GM12878 (cell line): ENCODE measurements around the gene DTX2. TPM values are rescaled to one million over a fixed set of nuclear protein-coding genes. Genes with fewer than 3 reads are reported as not detected.
"Not testable (repeated sequence)": the region's sequence is repeated elsewhere in the genome, so short reads cannot be mapped to it uniquely, and the experiment has no call there.

Experiments
- ATAC-seq: fragments of 200-7000 bp; cut with Tn5 transposase; 3 replicates; pipeline ENCODE4 v1.9.1; 2020; ENCODE audit warnings: mild to moderate bottlenecking, moderate library complexity
- Bru-seq: library from RNA; stranded (reverse); fragments of 400-500 nt; gene quantifications from one replicate; lab custom pipeline; 2021; lab: Mats Ljungman, UMichigan
- BruChase-seq, 2 experiments: library from RNA; stranded (reverse); fragments of 400-500 nt; gene quantifications; one replicate each; lab custom pipeline; 2021; lab: Mats Ljungman, UMichigan
- BruUV-seq: library from RNA; stranded (reverse); fragments of 400-500 nt; replicated peaks from 2 replicates; lab custom pipeline; 2021; lab: Mats Ljungman, UMichigan
- CTCF ChIA-PET: fragments of 300-600 bp; sonication (Branson Sonifier 250); formaldehyde crosslinking; extraction: SDS; loops from one replicate; lab custom pipeline; 2021; ENCODE audit warnings: inconsistent platforms; lab: Yijun Ruan, JAX
- POLR2A ChIA-PET: fragments of 350-600 bp; formaldehyde crosslinking; extraction: SDS; loops from one replicate; lab custom pipeline; 2021; ENCODE audit warnings: inconsistent platforms; lab: Charles Lee
- RAD21 ChIA-PET: fragments of 300-600 bp; sonication (Branson Sonifier 250); formaldehyde crosslinking; loops from one replicate; lab custom pipeline; 2023; ENCODE audit warnings: antibody characterized with exemption; ENCODE audit not compliant: unreplicated experiment; lab: Charles Lee
- SMC1A ChIA-PET: fragments of 300-600 bp; sonication (Branson Sonifier 250); formaldehyde crosslinking; loops from one replicate; lab custom pipeline; 2023; ENCODE audit not compliant: unreplicated experiment, uncharacterized antibody; lab: Charles Lee
- DNase-seq: peaks from one replicate; pipeline ENCODE4 v3.0.0-alpha.2; 2011; ENCODE audit warnings: low read depth, low spot score
- FAIRE-seq: peaks from 3 replicates; lab custom pipeline; 2011; peaks lifted over from hg19 to GRCh38; lab: Jason Lieb, UNC
- H2AFZ ChIP-seq: 2 replicates; pipeline ENCODE4 v1.6.0; 2011; ENCODE audit warnings: low read depth, low read length, control low read depth; ENCODE audit not compliant: control insufficient read depth
- H3K27ac ChIP-seq: 2 replicates; pipeline ENCODE4 v1.5.1; 2011; ENCODE audit warnings: control low read depth; ENCODE audit not compliant: control insufficient read depth, insufficient read depth
- H3K27me3 ChIP-seq, 2 experiments: replicated peaks in 1 of 2; 2 replicates each; pipeline versions ENCODE4 v1.6.0 to v1.6.1; 2011; ENCODE audit warnings: low read length in 1 of 2; ENCODE audit not compliant: control insufficient read depth in 2 of 2, insufficient read depth in 2 of 2
- H3K36me3 ChIP-seq, 2 experiments: 2 replicates each; pipeline ENCODE4 v1.5.1; 2011; ENCODE audit warnings: low read length in 1 of 2; ENCODE audit not compliant: control insufficient read depth in 2 of 2, insufficient read depth in 2 of 2
- H3K4me1 ChIP-seq: 2 replicates; pipeline ENCODE4 v1.6.1; 2011; ENCODE audit warnings: mild to moderate bottlenecking, low read length, moderate library complexity, mixed read lengths; ENCODE audit not compliant: control insufficient read depth, insufficient read depth
- H3K4me2 ChIP-seq: 2 replicates; pipeline ENCODE4 v1.6.0; 2011; ENCODE audit warnings: control low read depth; ENCODE audit not compliant: control insufficient read depth, insufficient read depth
- H3K4me3 ChIP-seq: fragments of 200-600 bp; sonication (generic); 2 replicates; pipeline ENCODE4 v1.5.1; 2016
- H3K79me2 ChIP-seq: 2 replicates; pipeline ENCODE4 v1.6.0; 2011; ENCODE audit warnings: low read length; ENCODE audit not compliant: control insufficient read depth, insufficient read depth
- H3K9ac ChIP-seq: 2 replicates; pipeline ENCODE4 v1.8.0; 2011; ENCODE audit warnings: low read length, control low read depth, mixed read lengths; ENCODE audit not compliant: control insufficient read depth, insufficient read depth
- H3K9me3 ChIP-seq: replicated peaks from 3 replicates; pipeline ENCODE4 v1.5.1; 2011; ENCODE audit warnings: mild to moderate bottlenecking, low read length; ENCODE audit not compliant: control insufficient read depth, insufficient read depth
- H4K20me1 ChIP-seq: 2 replicates; pipeline ENCODE4 v1.6.0; 2011; ENCODE audit not compliant: control insufficient read depth, insufficient read depth
- EGR1 ChIP-seq, 2 experiments: IDR thresholded peaks; 1 replicate in 1 of 2; 2 replicates in 1 of 2; pipeline ENCODE4 v1.6.1; 2011 to 2012; ENCODE audit warnings: low read depth in 2 of 2, low read length in 2 of 2, borderline replicate concordance in 1 of 2, mild to moderate bottlenecking in 1 of 2, moderate library complexity in 1 of 2
- WGBS: methylation state at CpG from one replicate; pipeline ENCODE4 v1.1.6; 2016; ENCODE audit warnings: low lambda C conversion rate; ENCODE audit not compliant: insufficient replicate concordance, insufficient coverage; ENCODE audit errors: missing lambda C conversion rate; 5-methylcytosine and 5-hydroxymethylcytosine counted together
- in situ Hi-C: fragments of 300-500 bp; cut with MboI; formaldehyde crosslinking; loops from 9 replicates; pipeline ENCODE4 v1.14.3; 2018; ENCODE audit warnings: mixed read lengths
- intact Hi-C: fragments of 100-400 bp; cut with micrococcal nuclease; formaldehyde crosslinking; loops from one replicate; pipeline ENCODE4 v1.14.2; 2022; ENCODE audit not compliant: unreplicated experiment
- long read RNA-seq, 2 experiments: library from polyadenylated mRNA; unstranded; transcript quantifications; one replicate each; pipeline ENCODE4 v2.0.0, GENCODE V29; 2019 to 2020
- polyA minus RNA-seq, 3 experiments: library from RNA; depleted of rRNA, polyadenylated mRNA; stranded (reverse); fragments of >200 nt; gene quantifications; 2 replicates each; pipeline ENCODE4 v1.2.3, GENCODE V29; 2011
- polyA plus RNA-seq, 11 experiments: library from polyadenylated mRNA; depleted of rRNA in 4 of 11; unstranded in 6 of 11; stranded (reverse) in 5 of 11; fragments of >200 nt; fragmentation: Nextera tagmentation in 4 of 11; fragmentation: Illumina TruSeq in 1 of 11; extraction: Ambion mirVana in 4 of 11; extraction: Trizol in 1 of 11; gene quantifications; 1 replicate in 1 of 11; 2 replicates in 10 of 11; pipeline versions ENCODE4 v1.2.1 to v1.2.3, GENCODE V29; 2011 to 2016; ENCODE audit warnings: inconsistent platforms in 2 of 11, missing spikeins in 2 of 11, low read depth in 1 of 11
- total RNA-seq, 4 experiments: library from RNA; depleted of rRNA in 3 of 4; stranded (reverse); fragments of >200 nt in 3 of 4; fragmentation: Illumina TruSeq in 1 of 4; extraction: Trizol in 1 of 4; gene quantifications; 2 replicates each; pipeline versions ENCODE4 v1.2.1 to v1.2.3, GENCODE V29; 2013 to 2021

The DTX2 gene
- 43.2 and 45.9 TPM in 2 replicates for total RNA-seq (2013; cell fraction: nucleolus; rRNA removed)
- total RNA-seq (2014; rRNA removed), result 8.1 and 14.3 TPM in 2 replicates
- total RNA-seq (2014; rRNA removed; fragmentation: Illumina TruSeq; extraction: Trizol), result 5.0 and 5.9 TPM in 2 replicates
- total RNA-seq (2021), result 21.9 and 31.0 TPM in 2 replicates
- 9.2 TPM for polyA plus RNA-seq (2011; ENCODE audit: low read depth)
- 2.8 and 7.7 TPM in 2 replicates for polyA plus RNA-seq (2011; rRNA removed)
- 9.6 and 10.5 TPM in 2 replicates for polyA plus RNA-seq (2011; cell fraction: cytosol; rRNA removed)
- polyA plus RNA-seq (2011; cell fraction: nucleus; rRNA removed), result 35.6 and 43.5 TPM in 2 replicates
- 11.5 and 15.8 TPM in 2 replicates for polyA plus RNA-seq (2012)
- polyA plus RNA-seq (2014; fragmentation: Illumina TruSeq; extraction: Trizol), result 1.1 and 5.9 TPM in 2 replicates
- 1 to 10 TPM in 1 of 2 experiments, under 1 TPM in 1; 0.14 to 1.2 TPM for polyA plus RNA-seq (2014; fragmentation: Nextera tagmentation; extraction: Ambion mirVana)
- 14.2 and 19.5 TPM in 2 replicates for polyA plus RNA-seq (2014; rRNA removed)
- polyA plus RNA-seq (2016; fragmentation: Nextera tagmentation; extraction: Ambion mirVana), result 10 to 100 TPM; 17.3 TPM
- 9.5 and 12.5 TPM in 2 replicates for polyA minus RNA-seq (2011; rRNA and poly(A)+ RNA removed)
- 13.0 and 18.3 TPM in 2 replicates for polyA minus RNA-seq (2011; cell fraction: cytosol; rRNA and poly(A)+ RNA removed)
- 11.1 and 23.8 TPM in 2 replicates for polyA minus RNA-seq (2011; cell fraction: nucleus; rRNA and poly(A)+ RNA removed)
- percentile 69 among the genes with signal in this experiment for Bru-seq, nascent RNA
- percentile 82 among the genes with signal in this experiment for BruChase-seq, experiment 1, labeled RNA remaining after a 6-hour chase
- BruChase-seq, experiment 2, labeled RNA remaining after a 2-hour chase, result percentile 74 among the genes with signal in this experiment
- long read RNA-seq, experiment 1, transcript DTX2-206 (11 exons, 2,623 nt), result major isoform, 5 of 18 reads
- long read RNA-seq, experiment 1, partial matches to known transcripts, result 2 of 18 reads
- long read RNA-seq, experiment 1, other reads (novel, unspliced or antisense), result 10 of 18 reads
- long read RNA-seq, experiment 2, partial matches to known transcripts, result 1 of 1 reads
- long read RNA-seq, experiment 2, other reads (novel, unspliced or antisense), result 0 of 1 reads

- H3K27ac ChIP-seq, H3K36me3 ChIP-seq, SMC1A ChIA-PET, H3K9me3 ChIP-seq, H3K4me2 ChIP-seq, H2AFZ ChIP-seq, H3K27me3 ChIP-seq, CTCF ChIA-PET, BruUV-seq, H3K9ac ChIP-seq, intact Hi-C loops, RAD21 ChIA-PET, DNase-seq, POLR2A ChIA-PET, H3K4me1 ChIP-seq, in situ Hi-C loops, H4K20me1 ChIP-seq, H3K79me2 ChIP-seq: not testable (repeated sequence)
- ATAC-seq (peak; percentile 93), FAIRE-seq (peak; percentile 90)
- WGBS, result no CpG with 5 or more reads among the region's 54 CpGs
- H3K4me3 ChIP-seq, result 0 out of 2 replicates have a peak within 1 kb of the TSS, but pooled peaks have one; percentile 44
- TF ChIP-seq EGR1 (IDR thresholded peaks at IDR 0.05; ENCODE audit: borderline replicate concordance in 1 of 2, low read depth in 2 of 2, low read length in 2 of 2), result 0 out of 3 replicates have a peak, but pooled peaks of 1 of the 2 experiments have one; percentile 19
Measured at GRCh38 chr7:76461464-76462101, at the start of gene DTX2. DTX2 (plus strand) TSS chr7:76461709; CDS start chr7:76480510, 18,801 bp downstream.
